GM19372 (cell line): ENCODE results near the gene MAGI2.
"Not testable (repeated sequence)": the region's sequence is repeated elsewhere in the genome, so short reads cannot be mapped to it uniquely, and the experiment has no call there.

Experiments used
- ATAC-seq: cut with Tn5 transposase; IDR thresholded peaks from one replicate; pipeline ENCODE4 v1.9.1; 2021; ENCODE audit warnings: mild to moderate bottlenecking, low read depth, moderate library complexity; ENCODE audit not compliant: unreplicated experiment

Gene MAGI2

GRCh38 chr7:78350391-78350790, 1103.1 kb downstream of the MAGI2 start:
- ATAC-seq: no peak

GRCh38 chr7:78346827-78347226, 1106.6 kb downstream of the MAGI2 start:
- no peak for ATAC-seq

- no peak for ATAC-seq
Observed at GRCh38 chr7:78345979-78346378, 1107.5 kb downstream of the MAGI2 start.

DNA sequence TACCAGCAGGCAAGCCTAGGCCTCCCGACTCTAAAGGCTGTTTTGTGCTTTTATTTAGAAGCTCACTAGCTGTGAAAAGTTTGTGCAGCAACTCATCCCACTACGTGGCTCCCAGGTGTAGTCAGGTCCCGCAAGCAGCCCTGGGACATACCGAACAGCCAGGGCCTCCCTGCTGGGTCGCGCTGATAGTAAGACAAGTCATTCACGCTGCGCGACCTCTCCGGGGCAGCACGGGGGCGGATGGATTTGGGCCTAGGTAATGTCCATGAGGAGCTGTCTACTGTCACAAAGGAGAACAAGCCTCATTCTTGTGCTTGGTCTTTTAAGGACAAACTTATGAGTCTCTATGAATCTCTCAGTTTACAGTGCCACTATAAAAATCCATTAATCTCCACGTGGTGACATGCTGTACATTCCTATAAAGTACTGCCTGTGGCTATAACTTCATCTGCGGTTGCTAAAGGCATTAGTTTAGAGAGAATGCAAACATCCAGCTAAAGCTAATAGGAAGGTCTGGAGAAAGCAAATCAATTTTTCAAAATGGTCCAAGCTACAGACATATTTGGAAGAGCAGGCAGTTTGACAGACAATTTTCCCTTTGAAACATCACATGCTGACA, 1108.1 kb downstream of the MAGI2 start:
- no peak for ATAC-seq

GRCh38 chr7:78334426-78334825, 1119.0 kb downstream of the MAGI2 start:
- no peak for ATAC-seq

GRCh38 chr7:78333530-78334425, 1119.7 kb downstream of the MAGI2 start:
- no peak for ATAC-seq

- ATAC-seq: no peak
Observed at GRCh38 chr7:78329001-78329655, 1124.3 kb downstream of the MAGI2 start.

GRCh38 chr7:78327718-78328117, 1125.7 kb downstream of the MAGI2 start:
- ATAC-seq: no peak

GRCh38 chr7:78326876-78327275, 1126.6 kb downstream of the MAGI2 start:
- ATAC-seq: no peak

- ATAC-seq: no peak
Observed at GRCh38 chr7:78326189-78326588, 1127.3 kb downstream of the MAGI2 start.

- no peak for ATAC-seq
Observed at GRCh38 chr7:78323118-78323517, 1130.3 kb downstream of the MAGI2 start.

DNA sequence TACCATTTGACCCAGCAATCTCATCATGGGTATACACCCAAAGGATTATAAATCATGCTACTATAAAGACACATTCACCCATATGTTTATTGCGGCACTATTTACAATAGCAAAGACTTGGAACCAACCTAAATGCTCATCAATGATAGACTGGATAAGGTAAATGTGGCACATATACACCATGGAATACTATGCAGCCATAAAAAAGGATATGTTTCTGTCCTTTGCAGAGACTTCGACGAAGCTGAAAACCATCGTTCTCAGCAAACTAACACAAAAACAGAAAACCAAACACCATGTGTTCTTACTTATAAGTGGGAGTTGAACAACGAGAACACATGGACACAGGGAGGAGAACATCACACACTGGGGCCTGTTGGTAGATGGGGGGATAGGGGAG, 1131.2 kb downstream of the MAGI2 start:
- not testable (repeated sequence) for ATAC-seq

DNA sequence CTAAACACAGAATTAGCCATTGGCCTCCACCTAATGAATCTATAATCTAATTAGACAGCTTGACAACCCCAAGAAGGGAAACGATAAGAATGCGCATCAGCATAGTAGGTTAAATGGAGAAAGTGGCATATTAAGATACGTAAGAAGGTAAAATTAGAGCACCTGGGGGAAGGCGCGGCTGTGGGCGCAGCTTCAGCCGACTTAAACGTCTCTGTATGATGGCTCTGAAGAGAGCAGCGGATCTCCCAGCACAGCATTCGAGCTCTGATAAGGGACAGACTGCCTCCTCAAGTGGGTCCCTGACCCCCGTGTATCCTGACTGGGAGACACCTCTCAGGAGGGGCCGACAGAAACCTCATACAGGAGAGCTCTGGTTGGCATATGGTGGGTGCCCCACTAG, 1136.1 kb downstream of the MAGI2 start:
- no peak for ATAC-seq

GRCh38 chr7:78316110-78316509, 1137.4 kb downstream of the MAGI2 start:
- ATAC-seq: no peak

DNA sequence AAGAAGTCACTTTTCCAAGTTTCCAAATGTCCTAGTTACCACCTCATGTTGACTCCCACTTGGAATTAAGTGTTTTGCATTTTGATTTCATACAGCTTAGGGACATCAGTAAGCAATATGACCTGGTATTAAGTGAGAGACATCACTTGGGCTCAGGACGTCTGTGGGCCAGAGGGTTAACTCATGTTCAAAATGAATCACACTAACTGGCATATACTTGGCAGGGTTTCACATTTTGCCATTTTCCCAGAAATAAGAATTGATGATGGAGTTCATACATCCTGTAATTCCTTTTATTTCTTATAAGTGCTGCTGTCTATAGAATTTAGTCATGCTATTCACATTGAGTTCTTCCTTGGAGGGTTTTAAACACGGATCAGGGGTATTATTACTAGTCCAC, 1138.3 kb downstream of the MAGI2 start:
- ATAC-seq: no peak

DNA sequence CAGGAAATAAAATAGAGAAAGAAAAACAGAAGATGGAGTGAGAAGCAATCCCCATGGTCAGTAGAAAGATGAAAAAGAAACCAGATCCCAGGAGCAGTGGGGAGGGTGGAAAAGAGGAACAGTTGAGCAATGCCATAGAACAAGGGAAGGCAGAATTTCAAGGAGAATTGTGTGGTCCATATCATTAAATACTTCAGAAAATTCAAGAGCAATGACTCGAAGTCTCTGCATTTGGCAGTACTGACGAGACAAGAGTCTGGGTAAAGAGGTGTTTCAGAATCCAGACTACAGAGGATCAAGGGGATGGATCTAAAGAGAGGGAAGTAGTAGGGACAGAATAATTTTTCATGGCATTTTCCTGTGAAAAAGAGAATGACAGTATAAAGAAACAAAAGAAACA, 1142.3 kb downstream of the MAGI2 start:
- no peak for ATAC-seq

- no peak for ATAC-seq
Observed at GRCh38 chr7:78307892-78308291, 1145.6 kb downstream of the MAGI2 start.

GRCh38 chr7:78306634-78307033, 1146.8 kb downstream of the MAGI2 start:
- no peak for ATAC-seq

GRCh38 chr7:78301407-78301806, 1152.1 kb downstream of the MAGI2 start:
- ATAC-seq: no peak

GRCh38 chr7:78299088-78299487, 1154.4 kb downstream of the MAGI2 start:
- ATAC-seq: no peak

GRCh38 chr7:78296644-78297371, 1156.7 kb downstream of the MAGI2 start:
- ATAC-seq: no peak
